Measurements from ENCODE around the gene AXIN2.
"Not testable (repeated sequence)": the region's sequence is repeated elsewhere in the genome, so short reads cannot be mapped to it uniquely, and the experiment has no call there.

AXIN2 gene

DNA sequence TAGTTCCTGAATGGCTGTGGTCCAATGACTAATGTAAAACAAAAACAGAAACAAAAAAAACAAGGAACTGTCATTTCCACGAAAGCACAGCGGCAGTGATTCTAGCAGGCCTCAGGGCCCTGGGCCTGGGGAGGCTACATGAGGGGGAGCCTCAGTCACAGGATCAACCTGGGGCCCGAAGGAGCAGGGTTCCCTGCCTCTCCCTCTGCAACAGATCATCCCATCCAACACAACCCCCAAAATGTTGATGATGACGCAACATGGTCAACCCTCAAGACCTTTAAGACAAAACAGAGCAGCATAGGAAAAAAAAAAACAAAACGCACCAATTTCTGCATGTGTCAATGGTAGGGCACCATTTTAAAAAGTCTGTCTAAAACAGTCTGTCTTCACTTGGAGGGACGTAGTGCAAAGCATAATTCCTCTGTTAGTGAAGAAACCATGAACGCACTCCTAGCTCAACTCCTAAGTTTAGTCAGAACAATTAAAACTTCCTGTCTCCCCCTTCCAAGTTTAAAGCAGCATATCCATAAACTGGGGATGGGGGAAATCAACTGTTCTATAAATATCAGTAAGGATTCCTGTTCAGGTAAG is 32.3 kb downstream of the AXIN2 start:
- DNase-seq: no peak
- in situ Hi-C loops (cut with MboI; ENCODE audit: low pct_unique_long_range_greater_than_20kb, low sequenced_read_pairs): no loop called here

DNA sequence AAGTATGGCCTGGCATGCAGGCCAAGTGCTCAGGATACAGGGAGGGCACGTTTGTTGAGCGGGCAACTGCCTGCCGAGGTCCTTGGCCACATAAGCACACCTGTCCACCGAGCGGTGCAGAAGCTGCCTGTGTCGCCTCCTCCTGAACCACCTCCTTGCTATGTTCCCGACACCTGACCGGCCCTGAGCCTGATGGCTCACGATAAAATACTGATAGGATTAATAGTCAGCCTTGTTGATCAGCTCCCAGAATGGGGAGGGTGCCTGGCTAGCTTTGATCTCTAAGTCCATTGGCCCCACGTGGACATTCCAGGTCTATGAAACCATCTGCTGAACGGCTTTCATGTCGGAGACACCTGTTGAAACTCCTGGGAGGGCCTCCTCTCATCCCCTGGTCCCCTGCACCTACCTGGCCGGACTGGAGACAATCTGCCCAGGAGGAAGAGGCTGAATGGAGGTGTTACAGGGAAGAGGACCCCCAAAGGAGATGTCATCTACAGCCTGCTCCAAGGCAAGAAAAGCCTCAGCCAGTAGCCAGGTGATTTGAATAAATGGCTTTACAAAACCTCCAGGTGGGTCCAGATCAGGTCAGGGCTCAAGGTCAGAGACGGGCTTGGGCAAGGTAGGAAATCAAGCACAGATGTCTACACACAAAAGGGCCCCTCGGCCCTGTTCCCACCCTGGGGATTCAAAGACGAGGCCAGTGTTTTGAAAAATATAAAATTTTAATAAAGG is 33.4 kb downstream of the AXIN2 start:
- in situ Hi-C loops (cut with MboI; ENCODE audit: low pct_unique_long_range_greater_than_20kb, low sequenced_read_pairs): no loop called here

DNA sequence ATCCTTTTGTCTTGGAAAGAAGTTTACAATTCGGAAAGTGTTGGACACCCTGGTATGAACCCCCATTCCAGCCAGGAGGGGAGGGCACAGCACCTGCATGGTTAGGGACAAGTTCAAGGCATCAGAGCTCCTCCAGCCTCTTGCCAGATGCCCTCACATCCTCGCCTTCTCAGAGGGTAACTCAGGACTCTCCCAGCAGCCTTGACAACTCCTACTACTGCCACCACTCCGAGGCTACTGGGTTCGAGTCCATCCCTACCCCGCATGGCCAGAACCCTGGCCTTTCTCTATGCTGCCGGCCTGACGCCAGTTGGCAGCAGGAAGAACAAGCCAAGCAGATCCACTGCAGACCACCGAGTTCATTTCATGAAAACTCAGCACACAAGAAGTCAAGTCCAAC is 34.1 kb downstream of the AXIN2 start:
- DNase-seq: no peak
- in situ Hi-C loops (cut with MboI; ENCODE audit: low pct_unique_long_range_greater_than_20kb, low sequenced_read_pairs): no loop called here

More for the DNA sequence above, 33.4 kb downstream of the AXIN2 start:
- no peak for DNase-seq

- in situ Hi-C loops (cut with MboI; ENCODE audit: low pct_unique_long_range_greater_than_20kb, low sequenced_read_pairs); DNase-seq: not testable (repeated sequence)
These were observed 34.6 kb downstream of the AXIN2 start for GRCh38 chr17:65526854-65527253.

- DNase-seq: no peak
- in situ Hi-C loops (cut with MboI; ENCODE audit: low pct_unique_long_range_greater_than_20kb, low sequenced_read_pairs): no loop called here
These were observed 37.4 kb downstream of the AXIN2 start for GRCh38 chr17:65523853-65524664.

GRCh38 chr17:65523411-65523810 is 38.0 kb downstream of the AXIN2 start:
- in situ Hi-C loops (cut with MboI; ENCODE audit: low pct_unique_long_range_greater_than_20kb, low sequenced_read_pairs): no loop called here
- DNase-seq: no peak

GRCh38 chr17:65522751-65523404 is 38.6 kb downstream of the AXIN2 start:
- in situ Hi-C loops (cut with MboI; ENCODE audit: low pct_unique_long_range_greater_than_20kb, low sequenced_read_pairs): no loop called here

DNA sequence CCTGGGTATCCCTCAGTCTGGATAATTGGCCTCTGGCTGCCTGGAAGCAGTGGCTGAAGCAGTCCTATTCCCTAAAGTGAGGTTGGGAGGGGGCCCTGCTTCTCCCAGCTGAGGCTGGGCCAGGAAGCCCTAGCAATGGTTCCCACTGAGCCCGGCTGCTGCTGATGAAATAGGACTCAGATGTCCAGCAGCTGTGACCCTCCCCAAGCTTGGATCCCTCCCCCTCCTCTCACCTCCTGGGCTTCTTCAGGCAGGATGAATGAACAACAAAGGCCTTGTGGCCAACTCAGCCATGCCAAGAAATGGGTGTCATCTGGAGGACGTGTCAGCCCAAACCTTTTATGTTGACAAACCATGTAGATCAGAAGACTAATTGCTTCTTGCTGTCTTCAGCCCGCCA is 42.0 kb downstream of the AXIN2 start:
- in situ Hi-C loops (cut with MboI; ENCODE audit: low pct_unique_long_range_greater_than_20kb, low sequenced_read_pairs): no loop called here
- no peak for DNase-seq

More at GRCh38 chr17:65522751-65523404, 38.6 kb downstream of the AXIN2 start:
- DNase-seq: no peak

DNA sequence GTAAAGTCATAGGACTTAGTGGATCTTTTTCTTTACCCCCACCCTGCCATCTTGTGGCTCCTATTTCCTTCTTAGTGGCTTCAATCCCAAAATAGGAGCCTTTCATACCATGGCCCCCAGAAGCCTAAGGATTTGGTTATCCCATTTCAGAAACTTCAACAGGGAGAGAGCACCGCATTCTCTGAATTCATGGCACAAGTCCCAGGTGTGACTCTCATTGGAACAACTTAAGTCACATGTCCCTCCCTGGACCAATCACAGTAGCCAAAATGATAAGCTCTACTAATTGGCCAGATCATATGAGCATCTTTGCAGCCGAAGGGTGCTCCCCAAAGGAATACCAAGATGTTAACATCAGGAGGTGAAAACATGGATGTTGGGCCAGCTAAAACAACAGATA is 43.2 kb downstream of the AXIN2 start:
- in situ Hi-C loops (cut with MboI; ENCODE audit: low pct_unique_long_range_greater_than_20kb, low sequenced_read_pairs): no loop called here
- DNase-seq: no peak

GRCh38 chr17:65515959-65516948 is 45.2 kb downstream of the AXIN2 start:
- in situ Hi-C loops (cut with MboI; ENCODE audit: low pct_unique_long_range_greater_than_20kb, low sequenced_read_pairs): no loop called here
- no peak for DNase-seq

DNA sequence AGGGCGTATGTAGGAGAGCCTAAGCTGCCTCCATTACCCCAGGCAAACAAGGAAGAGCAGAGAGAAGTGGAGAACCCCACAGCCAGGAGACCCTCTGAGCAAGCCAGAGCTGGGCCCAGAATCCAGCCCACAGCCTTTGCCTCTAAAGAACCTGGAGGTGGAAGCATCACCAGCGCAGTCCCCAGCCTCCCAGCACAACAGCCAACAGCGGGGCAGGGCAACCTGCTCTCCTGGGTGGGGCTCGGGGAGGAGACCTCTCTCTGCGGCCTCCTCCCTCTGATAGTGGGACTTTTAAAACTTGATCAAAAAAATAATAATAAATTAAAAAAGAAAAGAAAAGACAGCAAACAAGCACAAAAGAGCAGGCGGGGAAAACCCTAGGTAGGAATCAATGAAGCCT is 45.9 kb downstream of the AXIN2 start:
- DNase-seq: no peak
- in situ Hi-C loops (cut with MboI; ENCODE audit: low pct_unique_long_range_greater_than_20kb, low sequenced_read_pairs): no loop called here

- in situ Hi-C loops (cut with MboI; ENCODE audit: low pct_unique_long_range_greater_than_20kb, low sequenced_read_pairs): no loop called here
- no peak for DNase-seq
These were observed 46.9 kb downstream of the AXIN2 start for GRCh38 chr17:65514541-65514940.

DNA sequence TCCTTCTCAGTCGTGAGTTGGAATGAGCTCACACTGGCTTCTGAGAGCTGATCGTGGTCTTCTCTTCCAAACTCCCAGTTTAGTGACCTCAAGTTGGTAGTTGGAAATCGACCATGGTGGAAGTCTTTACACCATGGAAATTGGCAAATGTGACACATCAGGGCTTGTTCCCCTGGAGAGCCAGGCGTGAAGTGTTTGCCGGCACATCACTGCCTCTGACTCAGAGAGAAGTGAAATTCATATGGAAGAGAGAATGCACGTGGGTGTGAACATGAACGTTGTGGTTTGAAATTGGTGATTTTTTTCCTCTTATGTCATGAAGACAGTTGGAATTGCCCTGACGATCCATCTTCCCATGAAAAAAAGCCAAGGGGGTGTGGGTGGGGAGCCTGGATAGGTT is 47.4 kb downstream of the AXIN2 start:
- in situ Hi-C loops (cut with MboI; ENCODE audit: low pct_unique_long_range_greater_than_20kb, low sequenced_read_pairs): no loop called here
- no peak for DNase-seq

DNA sequence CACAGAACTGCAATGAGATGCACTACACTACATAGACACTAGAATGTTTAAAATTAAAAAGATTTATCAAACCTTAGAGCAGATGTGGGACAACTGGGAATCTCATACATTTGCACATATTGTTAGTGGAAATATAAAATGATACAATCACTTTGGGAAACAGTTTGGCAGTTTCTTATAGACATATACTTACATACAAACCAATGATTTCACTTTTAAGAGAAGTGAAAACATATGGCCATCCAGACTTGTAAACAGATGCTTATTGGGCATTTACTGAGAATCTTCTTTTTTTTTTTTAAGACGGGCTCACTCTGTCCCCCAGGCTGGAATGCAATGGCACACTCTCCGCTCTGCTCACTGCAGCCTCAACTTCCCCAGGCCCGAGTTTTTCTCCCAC is 50.1 kb downstream of the AXIN2 start:
- in situ Hi-C loops (cut with MboI; ENCODE audit: low pct_unique_long_range_greater_than_20kb, low sequenced_read_pairs): no loop called here
- DNase-seq: no peak

DNA sequence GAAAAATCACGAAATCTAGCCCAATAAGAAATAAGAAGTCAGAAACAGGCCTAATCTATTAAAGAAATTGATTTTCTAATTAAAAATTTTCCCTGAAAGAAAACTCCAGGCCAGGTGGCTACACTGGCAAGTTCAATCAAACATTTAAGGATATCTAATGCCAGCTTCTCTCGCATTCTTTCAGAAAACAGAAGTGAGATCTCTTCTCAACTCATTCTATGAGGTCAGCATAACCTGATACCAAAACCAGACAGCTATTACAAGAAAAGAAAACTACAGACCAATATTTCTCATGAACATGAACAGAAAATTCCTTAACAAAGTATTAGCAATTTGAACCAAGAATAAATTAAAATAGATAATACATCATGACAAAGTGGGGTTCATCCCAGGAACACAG is 52.4 kb downstream of the AXIN2 start:
- in situ Hi-C loops (cut with MboI; ENCODE audit: low pct_unique_long_range_greater_than_20kb, low sequenced_read_pairs): no loop called here
- no peak for DNase-seq

DNA sequence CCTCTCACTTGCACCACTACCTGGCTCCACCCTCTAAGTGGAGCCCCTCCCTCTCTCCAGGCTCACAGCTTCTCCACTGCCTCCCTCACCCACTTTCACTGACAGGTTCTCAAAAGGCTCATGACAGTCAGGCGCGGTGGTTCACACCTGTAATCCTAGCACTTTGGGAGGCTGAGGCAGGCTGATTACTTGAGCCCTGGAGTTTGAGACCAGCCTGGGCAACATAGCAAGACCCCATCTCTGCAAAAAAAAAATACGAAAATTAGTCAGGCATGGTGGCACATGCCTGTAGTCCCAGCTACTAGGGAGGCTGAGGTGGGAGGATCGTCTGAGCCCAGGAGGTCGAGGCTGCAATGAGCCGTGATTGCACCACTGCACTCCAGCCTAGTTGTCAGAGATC is 56.8 kb downstream of the AXIN2 start:
- in situ Hi-C loops (cut with MboI; ENCODE audit: low pct_unique_long_range_greater_than_20kb, low sequenced_read_pairs); DNase-seq: not testable (repeated sequence)

DNA sequence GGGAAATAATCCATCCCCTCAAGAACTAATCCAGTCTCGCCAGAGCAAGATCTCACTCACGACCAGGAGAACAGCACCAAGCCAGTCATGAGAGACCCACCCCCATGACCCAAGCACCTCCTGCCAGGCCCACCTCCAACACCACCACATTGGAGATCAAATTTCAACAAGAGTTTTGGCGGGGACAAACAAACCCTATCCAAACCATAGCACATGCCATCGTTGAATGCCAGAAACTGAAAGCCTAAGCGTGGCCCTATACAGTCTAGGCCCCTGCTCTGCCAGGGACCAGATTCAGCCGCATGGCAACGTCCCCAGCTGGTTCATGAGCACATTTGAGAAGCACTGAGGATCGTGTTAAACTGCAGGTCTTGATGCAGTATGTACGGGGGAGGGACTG is 57.3 kb downstream of the AXIN2 start:
- no peak for DNase-seq
- in situ Hi-C loops (cut with MboI; ENCODE audit: low pct_unique_long_range_greater_than_20kb, low sequenced_read_pairs): no loop called here

DNA sequence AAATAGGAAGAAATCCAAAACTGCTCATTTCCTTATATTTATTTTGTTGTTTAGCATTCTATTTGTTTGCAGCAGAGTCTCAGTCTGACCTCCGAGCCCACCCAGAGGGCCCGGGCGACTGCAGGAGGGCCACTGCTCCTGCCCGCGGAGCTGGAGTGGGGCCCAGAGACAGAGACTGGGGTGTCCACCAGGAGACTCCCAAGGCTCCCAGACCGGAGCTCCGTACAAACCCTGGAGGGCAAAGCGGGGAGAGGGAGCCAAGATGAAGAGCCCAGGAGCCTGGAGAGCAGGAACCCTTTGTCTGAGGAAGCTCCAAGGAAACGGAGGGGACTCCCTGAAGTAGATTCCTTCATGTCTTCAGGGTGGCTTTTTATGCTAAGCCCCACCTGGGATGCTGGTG is 57.9 kb downstream of the AXIN2 start:
- no peak for DNase-seq
- in situ Hi-C loops (cut with MboI; ENCODE audit: low pct_unique_long_range_greater_than_20kb, low sequenced_read_pairs): no loop called here

DNA sequence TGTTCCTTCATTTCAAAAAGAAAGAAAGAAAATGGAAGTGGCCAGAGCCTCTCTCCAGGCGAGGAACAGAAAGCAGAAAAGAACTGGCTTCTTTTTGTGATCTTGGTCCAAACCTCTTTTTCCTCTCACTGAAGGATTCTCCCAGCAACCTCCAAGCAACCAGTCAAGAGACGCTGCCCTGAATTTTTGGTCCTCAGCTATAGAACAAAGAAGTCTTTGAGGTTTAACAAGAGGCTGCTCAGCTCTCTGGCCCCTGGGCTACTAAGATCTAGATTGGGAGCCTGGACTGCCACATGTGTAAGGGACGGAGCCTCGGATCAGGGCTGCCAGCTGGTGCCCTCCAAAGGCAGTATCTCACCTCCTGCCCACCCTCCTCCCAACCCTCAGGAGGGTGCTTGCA is 62.6 kb downstream of the AXIN2 start:
- no peak for DNase-seq
- in situ Hi-C loops (cut with MboI; ENCODE audit: low pct_unique_long_range_greater_than_20kb, low sequenced_read_pairs): no loop called here
